Mesenchymal stem cell (in vitro differentiated cells and primary cell): ENCODE results near the gene CDKN2B-AS1.

ENCODE experiments used
- DNase-seq: peaks from one replicate; pipeline ENCODE4 v3.0.0-alpha.2; 2013
- H2AFZ ChIP-seq: one replicate; pipeline ENCODE4 v1.6.1; 2013; ENCODE audit warnings: low read depth, mild to moderate bottlenecking, control low read depth, inconsistent platforms, low read length, moderate library complexity
- H2AK5ac ChIP-seq: 2 replicates; pipeline ENCODE4 v1.6.1; 2013; ENCODE audit warnings: low read length, moderate library complexity, mild to moderate bottlenecking, inconsistent platforms; ENCODE audit not compliant: severe bottlenecking
- H2BK120ac ChIP-seq: one replicate; pipeline ENCODE4 v1.6.1; 2013; ENCODE audit warnings: low read depth, mild to moderate bottlenecking, inconsistent platforms, low read length, moderate library complexity
- H2BK12ac ChIP-seq, 2 experiments: one replicate each; pipeline ENCODE4 v1.6.1; 2013; ENCODE audit warnings: inconsistent platforms in 2 of 2, low read length in 2 of 2, mild to moderate bottlenecking in 2 of 2, moderate library complexity in 2 of 2, control low read depth in 1 of 2
- H2BK15ac ChIP-seq: one replicate; pipeline ENCODE4 v1.6.1; 2013; ENCODE audit warnings: mild to moderate bottlenecking, low read depth, inconsistent platforms; ENCODE audit not compliant: poor library complexity, severe bottlenecking
- H2BK5ac ChIP-seq: 2 replicates; pipeline ENCODE4 v1.6.1; 2013; ENCODE audit warnings: low read depth, mild to moderate bottlenecking, low read length, control low read depth, inconsistent platforms; ENCODE audit not compliant: poor library complexity, severe bottlenecking
- H3K14ac ChIP-seq, 2 experiments: one replicate each; pipeline ENCODE4 v1.6.1; 2013; ENCODE audit warnings: inconsistent platforms in 2 of 2, low read length in 2 of 2, control low read depth in 1 of 2, mild to moderate bottlenecking in 1 of 2, moderate library complexity in 1 of 2
- H3K18ac ChIP-seq, 2 experiments: one replicate each; pipeline ENCODE4 v1.6.1; 2013; ENCODE audit warnings: inconsistent platforms in 2 of 2, low read length in 2 of 2, control low read depth in 1 of 2, low read depth in 1 of 2, mild to moderate bottlenecking in 1 of 2
- H3K23ac ChIP-seq, 2 experiments: one replicate each; pipeline ENCODE4 v1.6.1; 2013; ENCODE audit warnings: inconsistent platforms in 2 of 2, low read length in 2 of 2, mild to moderate bottlenecking in 2 of 2, moderate library complexity in 2 of 2, control low read depth in 1 of 2
- H3K27ac ChIP-seq: 2 replicates; pipeline ENCODE4 v1.5.1; 2013; ENCODE audit warnings: mild to moderate bottlenecking, moderate library complexity, low read length, control low read depth, inconsistent platforms; ENCODE audit not compliant: poor library complexity, severe bottlenecking
- H3K27me3 ChIP-seq, 2 experiments: 2 replicates each; pipeline versions ENCODE4 v1.6.1 to v1.7.0; 2013; ENCODE audit warnings: low read length in 2 of 2, mild to moderate bottlenecking in 2 of 2, moderate library complexity in 2 of 2, control low read depth in 1 of 2, inconsistent platforms in 1 of 2; ENCODE audit not compliant: control insufficient read depth in 1 of 2, insufficient read depth in 1 of 2
- H3K36me3 ChIP-seq, 2 experiments: 2 replicates each; pipeline versions ENCODE4 v1.6.1 to v1.7.0; 2013; ENCODE audit warnings: low read length in 2 of 2, control low read depth in 1 of 2, inconsistent platforms in 1 of 2, low read depth in 1 of 2, mild to moderate bottlenecking in 1 of 2; ENCODE audit not compliant: insufficient read depth in 2 of 2, control insufficient read depth in 1 of 2
- H3K4ac ChIP-seq, 2 experiments: one replicate each; pipeline ENCODE4 v1.6.1; 2013; ENCODE audit warnings: inconsistent platforms in 2 of 2, low read length in 2 of 2, mild to moderate bottlenecking in 2 of 2, moderate library complexity in 2 of 2, control low read depth in 1 of 2, low read depth in 1 of 2
- H3K4me1 ChIP-seq: 2 replicates; pipeline ENCODE4 v1.6.1; 2013; ENCODE audit warnings: low read depth, low read length, control low read depth; ENCODE audit not compliant: control insufficient read depth, insufficient read depth
- H3K4me2 ChIP-seq: 2 replicates; pipeline ENCODE4 v1.6.1; 2013; ENCODE audit warnings: low read length, mild to moderate bottlenecking, inconsistent platforms; ENCODE audit not compliant: poor library complexity, severe bottlenecking
- H3K4me3 ChIP-seq, 2 experiments: 2 replicates each; pipeline versions ENCODE4 v1.5.1 to v1.7.0; 2013; ENCODE audit warnings: low read length in 2 of 2, mild to moderate bottlenecking in 2 of 2, control low read depth in 1 of 2, low read depth in 1 of 2; ENCODE audit not compliant: insufficient read depth in 1 of 2
- H3K79me1 ChIP-seq: replicated peaks from 2 replicates; pipeline ENCODE4 v1.6.1; 2013; ENCODE audit warnings: mild to moderate bottlenecking, control low read depth, low read length, inconsistent platforms; ENCODE audit not compliant: poor library complexity, severe bottlenecking
- H3K9ac ChIP-seq: 2 replicates; pipeline ENCODE4 v1.7.0; 2013; ENCODE audit warnings: mild to moderate bottlenecking, low read length, moderate library complexity
- H3K9me3 ChIP-seq: 2 replicates; pipeline ENCODE4 v1.7.0; 2013; ENCODE audit warnings: mild to moderate bottlenecking, low read length; ENCODE audit not compliant: control insufficient read depth
- H4K8ac ChIP-seq: one replicate; pipeline ENCODE4 v1.6.1; 2013; ENCODE audit warnings: inconsistent platforms, mild to moderate bottlenecking, low read length, moderate library complexity
- H4K91ac ChIP-seq: one replicate; pipeline ENCODE4 v1.6.1; 2013; ENCODE audit warnings: mild to moderate bottlenecking, low read length, inconsistent platforms
- WGBS: methylation state at CpG from one replicate; pipeline ENCODE4 v1.1.7; 2013; ENCODE audit warnings: mixed read lengths; 5-methylcytosine and 5-hydroxymethylcytosine counted together

CDKN2B-AS1 gene

GRCh38 chr9:21961569-21961968 is 33.0 kb upstream of the CDKN2B-AS1 start:
- no peak overlapping the region for H3K23ac ChIP-seq
- no peak for DNase-seq
- no peak overlapping the region for H3K4ac ChIP-seq
- H3K9me3 ChIP-seq = no peaks in the 10 kb centered on the region
- H3K36me3 ChIP-seq = no peaks in the 10 kb centered on the region
- no peak overlapping the region for H3K4me2 ChIP-seq
- H4K8ac ChIP-seq = no peak overlapping the region
- no peak overlapping the region for H2BK12ac ChIP-seq
- H2BK5ac ChIP-seq = no peak overlapping the region
- peaks cover 13% of the 10 kb centered on the region for H3K4me1 ChIP-seq
- H3K4me3 ChIP-seq = no peak overlapping the region
- no peak overlapping the region for H3K14ac ChIP-seq
- no peak overlapping the region for H3K27ac ChIP-seq
- H3K18ac ChIP-seq = no peak overlapping the region
- no peaks in the 10 kb centered on the region for H3K27me3 ChIP-seq
- H3K79me1 ChIP-seq = peaks cover 2% of the 10 kb centered on the region
- no peak overlapping the region for H2AFZ ChIP-seq
- WGBS = 100% methylated on average over 1 of the region's 2 CpGs
- H2BK15ac ChIP-seq = no peak overlapping the region
- no peak overlapping the region for H2BK120ac ChIP-seq
- no peak overlapping the region for H2AK5ac ChIP-seq
- no peak overlapping the region for H3K9ac ChIP-seq
- H4K91ac ChIP-seq = no peak overlapping the region

- peaks cover 2% of the 10 kb centered on the region for H3K79me1 ChIP-seq
- H2AFZ ChIP-seq = no peak overlapping the region
- no peak overlapping the region for H3K23ac ChIP-seq
- H3K9ac ChIP-seq = peak overlapping the region; percentile 85
- peak overlapping the region; percentile 35 to 73 for H2BK12ac ChIP-seq
- peak overlapping the region; percentile 82 to 87 for H3K18ac ChIP-seq
- no peak overlapping the region for H2BK120ac ChIP-seq
- peak overlapping the region in 1 of 2 experiments; percentile 42 for H3K14ac ChIP-seq
- peak; percentile 71 for DNase-seq
- peaks cover 23% of the 10 kb centered on the region for H3K4me1 ChIP-seq
- WGBS = 6% methylated on average over 27 of the region's 29 CpGs
- H3K9me3 ChIP-seq = no peaks in the 10 kb centered on the region
- peaks cover 0 to 18% of the 10 kb centered on the region in 2 experiments for H3K36me3 ChIP-seq
- H3K4me2 ChIP-seq = peak overlapping the region; percentile 100
- no peak overlapping the region for H2BK15ac ChIP-seq
- H3K27ac ChIP-seq = no peak overlapping the region
- H2AK5ac ChIP-seq = no peak overlapping the region
- H3K4ac ChIP-seq = peak overlapping the region in 1 of 2 experiments; percentile 50
- H2BK5ac ChIP-seq = no peak overlapping the region
- peak overlapping the region; percentile 57 to 71 for H3K4me3 ChIP-seq
- peak overlapping the region; percentile 69 for H4K8ac ChIP-seq
- H3K27me3 ChIP-seq = peaks cover 31 to 34% of the 10 kb centered on the region in 2 experiments
- peak overlapping the region; percentile 72 for H4K91ac ChIP-seq
These were observed 29.6 kb upstream of the CDKN2B-AS1 start for GRCh38 chr9:21964925-21965385.

GRCh38 chr9:21965401-21965951 is 29.1 kb upstream of the CDKN2B-AS1 start:
- H2AK5ac ChIP-seq = no peak overlapping the region
- peaks cover 37 to 39% of the 10 kb centered on the region in 2 experiments for H3K27me3 ChIP-seq
- peaks cover 4 to 23% of the 10 kb centered on the region in 2 experiments for H3K36me3 ChIP-seq
- 3% methylated on average over 29 of the region's 30 CpGs for WGBS
- peak overlapping the region; percentile 57 to 71 for H3K4me3 ChIP-seq
- H3K9ac ChIP-seq = peak overlapping the region; percentile 85
- H2BK120ac ChIP-seq = no peak overlapping the region
- no peaks in the 10 kb centered on the region for H3K9me3 ChIP-seq
- peak overlapping the region; percentile 22 for H4K91ac ChIP-seq
- DNase-seq = peak; percentile 81
- H2BK12ac ChIP-seq = peak overlapping the region; percentile 35 to 73
- no peak overlapping the region for H3K23ac ChIP-seq
- no peak overlapping the region for H2AFZ ChIP-seq
- H4K8ac ChIP-seq = peak overlapping the region; percentile 70
- H3K14ac ChIP-seq = peak overlapping the region in 1 of 2 experiments; percentile 42
- peak overlapping the region; percentile 23 for H2BK15ac ChIP-seq
- peak overlapping the region; percentile 76 for H2BK5ac ChIP-seq
- H3K79me1 ChIP-seq = peaks cover 6% of the 10 kb centered on the region
- H3K18ac ChIP-seq = peak overlapping the region; percentile 78 to 82
- peaks cover 23% of the 10 kb centered on the region for H3K4me1 ChIP-seq
- H3K4me2 ChIP-seq = peak overlapping the region; percentile 100
- peak overlapping the region in 1 of 2 experiments; percentile 50 for H3K4ac ChIP-seq
- H3K27ac ChIP-seq = peak overlapping the region; percentile 61

- no peak overlapping the region for H2BK12ac ChIP-seq
- H3K9me3 ChIP-seq = no peaks in the 10 kb centered on the region
- peaks cover 40 to 47% of the 10 kb centered on the region in 2 experiments for H3K27me3 ChIP-seq
- H2BK5ac ChIP-seq = no peak overlapping the region
- no peak overlapping the region for H4K91ac ChIP-seq
- no peak overlapping the region for H2BK15ac ChIP-seq
- peak overlapping the region; percentile 85 for H3K9ac ChIP-seq
- H3K23ac ChIP-seq = no peak overlapping the region
- DNase-seq = no peak
- 24% methylated on average over 9 of the region's 15 CpGs for WGBS
- no peak overlapping the region for H2BK120ac ChIP-seq
- H3K79me1 ChIP-seq = peaks cover 13% of the 10 kb centered on the region
- no peak overlapping the region for H2AFZ ChIP-seq
- no peak overlapping the region for H3K18ac ChIP-seq
- peak overlapping the region in 1 of 2 experiments; percentile 71 for H3K4me3 ChIP-seq
- peaks cover 6 to 29% of the 10 kb centered on the region in 2 experiments for H3K36me3 ChIP-seq
- H2AK5ac ChIP-seq = no peak overlapping the region
- H4K8ac ChIP-seq = no peak overlapping the region
- H3K4me1 ChIP-seq = peaks cover 27% of the 10 kb centered on the region
- no peak overlapping the region for H3K4ac ChIP-seq
- H3K14ac ChIP-seq = no peak overlapping the region
- H3K4me2 ChIP-seq = no peak overlapping the region
- no peak overlapping the region for H3K27ac ChIP-seq
These were observed 28.3 kb upstream of the CDKN2B-AS1 start for GRCh38 chr9:21966140-21966851.
